Measurements from ENCODE around the gene PSMG1.

DNA sequence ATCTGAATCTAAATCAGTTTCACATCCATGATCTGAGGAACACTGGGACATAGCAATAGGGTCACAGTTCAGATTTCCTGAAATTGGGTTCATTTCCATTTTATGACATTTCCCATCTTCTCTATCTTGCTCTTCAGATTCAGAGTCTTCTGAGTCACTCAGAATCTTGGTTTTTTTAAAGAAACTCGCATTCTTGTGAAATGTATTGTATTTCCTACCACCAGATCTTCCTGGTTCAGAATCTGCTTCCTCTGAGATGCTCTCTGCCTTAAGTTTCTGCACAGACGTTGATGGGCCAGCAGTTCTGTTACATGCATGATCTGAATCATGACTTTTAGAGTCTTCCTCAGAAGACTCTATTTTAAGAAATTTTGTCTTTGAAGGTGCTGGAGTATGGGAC, 15.5 kb upstream of the PSMG1 start:
- TF ChIP-seq BRCA1 (IDR thresholded peaks at IDR 0.05; ENCODE audit: low read depth, low read length) (no peak), HDAC6 (IDR thresholded peaks at IDR 0.05; ENCODE audit: low read depth, low read length) (no peak), SIN3A (conservative IDR thresholded peaks at IDR 0.05 in 1 of 2, IDR thresholded peaks at IDR 0.05 in 1 of 2; ENCODE audit: low read depth in 1 of 2, low read length in 2 of 2) (no peak), CHD1 (IDR thresholded peaks at IDR 0.05; ENCODE audit: low read depth, low read length) (no peak), HDAC2 (IDR thresholded peaks at IDR 0.05; ENCODE audit: borderline replicate concordance in 1 of 2, low read depth in 2 of 2, low read length in 2 of 2) (no peak), RXRA (IDR thresholded peaks at IDR 0.05; ENCODE audit: insufficient read depth, low read depth, low read length) (no peak), SIX5 (IDR thresholded peaks at IDR 0.05; ENCODE audit: low read depth, low read length) (no peak), ZNF274 (IDR thresholded peaks at IDR 0.05; ENCODE audit: borderline replicate concordance, extremely low read depth, low read length) (no peak), EGR1 (IDR thresholded peaks at IDR 0.05; ENCODE audit: borderline replicate concordance, low read depth, low read length) (no peak), ASH2L (IDR thresholded peaks at IDR 0.05; ENCODE audit: low read length) (no peak)
- TF ChIP-seq, protein P1, sequence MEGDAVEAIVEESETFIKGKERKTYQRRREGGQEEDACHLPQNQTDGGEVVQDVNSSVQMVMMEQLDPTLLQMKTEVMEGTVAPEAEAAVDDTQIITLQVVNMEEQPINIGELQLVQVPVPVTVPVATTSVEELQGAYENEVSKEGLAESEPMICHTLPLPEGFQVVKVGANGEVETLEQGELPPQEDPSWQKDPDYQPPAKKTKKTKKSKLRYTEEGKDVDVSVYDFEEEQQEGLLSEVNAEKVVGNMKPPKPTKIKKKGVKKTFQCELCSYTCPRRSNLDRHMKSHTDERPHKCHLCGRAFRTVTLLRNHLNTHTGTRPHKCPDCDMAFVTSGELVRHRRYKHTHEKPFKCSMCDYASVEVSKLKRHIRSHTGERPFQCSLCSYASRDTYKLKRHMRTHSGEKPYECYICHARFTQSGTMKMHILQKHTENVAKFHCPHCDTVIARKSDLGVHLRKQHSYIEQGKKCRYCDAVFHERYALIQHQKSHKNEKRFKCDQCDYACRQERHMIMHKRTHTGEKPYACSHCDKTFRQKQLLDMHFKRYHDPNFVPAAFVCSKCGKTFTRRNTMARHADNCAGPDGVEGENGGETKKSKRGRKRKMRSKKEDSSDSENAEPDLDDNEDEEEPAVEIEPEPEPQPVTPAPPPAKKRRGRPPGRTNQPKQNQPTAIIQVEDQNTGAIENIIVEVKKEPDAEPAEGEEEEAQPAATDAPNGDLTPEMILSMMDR (IDR thresholded peaks at IDR 0.05; ENCODE audit: control extremely low read depth in 1 of 3, insufficient read depth in 1 of 3, low read depth in 1 of 3, low read length in 3 of 3), result no peak
- TF ChIP-seq, protein P2, sequence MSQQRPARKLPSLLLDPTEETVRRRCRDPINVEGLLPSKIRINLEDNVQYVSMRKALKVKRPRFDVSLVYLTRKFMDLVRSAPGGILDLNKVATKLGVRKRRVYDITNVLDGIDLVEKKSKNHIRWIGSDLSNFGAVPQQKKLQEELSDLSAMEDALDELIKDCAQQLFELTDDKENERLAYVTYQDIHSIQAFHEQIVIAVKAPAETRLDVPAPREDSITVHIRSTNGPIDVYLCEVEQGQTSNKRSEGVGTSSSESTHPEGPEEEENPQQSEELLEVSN (IDR thresholded peaks at IDR 0.05), result no peak
- TF ChIP-seq, protein P3, sequence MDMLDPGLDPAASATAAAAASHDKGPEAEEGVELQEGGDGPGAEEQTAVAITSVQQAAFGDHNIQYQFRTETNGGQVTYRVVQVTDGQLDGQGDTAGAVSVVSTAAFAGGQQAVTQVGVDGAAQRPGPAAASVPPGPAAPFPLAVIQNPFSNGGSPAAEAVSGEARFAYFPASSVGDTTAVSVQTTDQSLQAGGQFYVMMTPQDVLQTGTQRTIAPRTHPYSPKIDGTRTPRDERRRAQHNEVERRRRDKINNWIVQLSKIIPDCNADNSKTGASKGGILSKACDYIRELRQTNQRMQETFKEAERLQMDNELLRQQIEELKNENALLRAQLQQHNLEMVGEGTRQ (IDR thresholded peaks at IDR 0.05; ENCODE audit: low read length), result no peak
- TF ChIP-seq, protein P4, sequence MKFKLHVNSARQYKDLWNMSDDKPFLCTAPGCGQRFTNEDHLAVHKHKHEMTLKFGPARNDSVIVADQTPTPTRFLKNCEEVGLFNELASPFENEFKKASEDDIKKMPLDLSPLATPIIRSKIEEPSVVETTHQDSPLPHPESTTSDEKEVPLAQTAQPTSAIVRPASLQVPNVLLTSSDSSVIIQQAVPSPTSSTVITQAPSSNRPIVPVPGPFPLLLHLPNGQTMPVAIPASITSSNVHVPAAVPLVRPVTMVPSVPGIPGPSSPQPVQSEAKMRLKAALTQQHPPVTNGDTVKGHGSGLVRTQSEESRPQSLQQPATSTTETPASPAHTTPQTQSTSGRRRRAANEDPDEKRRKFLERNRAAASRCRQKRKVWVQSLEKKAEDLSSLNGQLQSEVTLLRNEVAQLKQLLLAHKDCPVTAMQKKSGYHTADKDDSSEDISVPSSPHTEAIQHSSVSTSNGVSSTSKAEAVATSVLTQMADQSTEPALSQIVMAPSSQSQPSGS (IDR thresholded peaks at IDR 0.05; ENCODE audit: low read length), result no peak

Data from H1 (cell line).